ENCODE measurements around the gene FLYWCH2. TPM values are rescaled to one million over a fixed set of nuclear protein-coding genes. Genes with fewer than 3 reads are reported as not detected.

The FLYWCH2 gene
- total RNA-seq, 4 donors from 2014 or later = 58.4 to 89.3 (median 73.8) TPM

GRCh38 chr16:2866431-2866830, 16.6 kb upstream of the FLYWCH2 start:
- intact Hi-C loops (cut with DNase I) = no loop called here
- Histone ChIP-seq H3K36me3 (no peaks in the 10 kb centered on the region), H3K27me3 (no peaks in the 10 kb centered on the region), H3K4me1 (peaks cover 4 to 6% of the 10 kb centered on the region in 2 donors), H3K9me3 (no peaks in the 10 kb centered on the region), H3K4me3 (replicated peaks in 1 of 3) (no peak overlapping the region), H3K27ac (no peak overlapping the region)
- TF ChIP-seq, protein P1, sequence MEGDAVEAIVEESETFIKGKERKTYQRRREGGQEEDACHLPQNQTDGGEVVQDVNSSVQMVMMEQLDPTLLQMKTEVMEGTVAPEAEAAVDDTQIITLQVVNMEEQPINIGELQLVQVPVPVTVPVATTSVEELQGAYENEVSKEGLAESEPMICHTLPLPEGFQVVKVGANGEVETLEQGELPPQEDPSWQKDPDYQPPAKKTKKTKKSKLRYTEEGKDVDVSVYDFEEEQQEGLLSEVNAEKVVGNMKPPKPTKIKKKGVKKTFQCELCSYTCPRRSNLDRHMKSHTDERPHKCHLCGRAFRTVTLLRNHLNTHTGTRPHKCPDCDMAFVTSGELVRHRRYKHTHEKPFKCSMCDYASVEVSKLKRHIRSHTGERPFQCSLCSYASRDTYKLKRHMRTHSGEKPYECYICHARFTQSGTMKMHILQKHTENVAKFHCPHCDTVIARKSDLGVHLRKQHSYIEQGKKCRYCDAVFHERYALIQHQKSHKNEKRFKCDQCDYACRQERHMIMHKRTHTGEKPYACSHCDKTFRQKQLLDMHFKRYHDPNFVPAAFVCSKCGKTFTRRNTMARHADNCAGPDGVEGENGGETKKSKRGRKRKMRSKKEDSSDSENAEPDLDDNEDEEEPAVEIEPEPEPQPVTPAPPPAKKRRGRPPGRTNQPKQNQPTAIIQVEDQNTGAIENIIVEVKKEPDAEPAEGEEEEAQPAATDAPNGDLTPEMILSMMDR (IDR thresholded peaks at IDR 0.05) = no peak
- no peak for TF ChIP-seq POLR2A (IDR thresholded peaks at IDR 0.05)
- no peak for DNase-seq
- 53 to 88% methylated on average over 3 to 4 of the region's 4 CpGs for WGBS, 2 donors

DNA sequence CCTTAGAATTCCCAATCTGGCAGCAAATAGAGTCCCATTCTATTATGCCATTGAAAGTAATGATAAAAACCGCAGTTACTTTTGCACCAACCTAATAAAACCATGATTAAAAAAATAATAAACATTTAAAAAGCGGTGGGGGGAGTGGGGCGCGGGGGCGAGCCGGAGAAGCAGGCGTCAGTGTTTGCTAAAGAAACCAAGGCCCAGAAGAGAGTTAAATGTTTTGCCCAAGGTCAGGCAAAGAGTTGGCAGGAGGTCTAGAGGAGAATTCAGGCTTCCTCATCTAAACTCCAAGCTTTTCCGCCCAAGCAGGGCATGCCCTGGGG, 15.4 kb upstream of the FLYWCH2 start:
- TF ChIP-seq, protein P1 (IDR thresholded peaks at IDR 0.05) = no peak
- no peak for TF ChIP-seq POLR2A (IDR thresholded peaks at IDR 0.05)
- DNase-seq = no peak
- H3K36me3 ChIP-seq = no peaks in the 10 kb centered on the region
- H3K4me3 ChIP-seq (replicated peaks in 1 of 3) = peak overlapping the region in 1 of 3 donors; percentile 34
- intact Hi-C loops (cut with DNase I) = no loop called here
- H3K4me1 ChIP-seq = peaks cover 4 to 6% of the 10 kb centered on the region in 2 donors
- 38 to 69% methylated on average over 8 of the region's 8 CpGs for WGBS, 2 donors
- no peaks in the 10 kb centered on the region for H3K9me3 ChIP-seq
- H3K27ac ChIP-seq = peak overlapping the region; percentile 81 to 92 (median 86)
- no peaks in the 10 kb centered on the region for H3K27me3 ChIP-seq

DNA sequence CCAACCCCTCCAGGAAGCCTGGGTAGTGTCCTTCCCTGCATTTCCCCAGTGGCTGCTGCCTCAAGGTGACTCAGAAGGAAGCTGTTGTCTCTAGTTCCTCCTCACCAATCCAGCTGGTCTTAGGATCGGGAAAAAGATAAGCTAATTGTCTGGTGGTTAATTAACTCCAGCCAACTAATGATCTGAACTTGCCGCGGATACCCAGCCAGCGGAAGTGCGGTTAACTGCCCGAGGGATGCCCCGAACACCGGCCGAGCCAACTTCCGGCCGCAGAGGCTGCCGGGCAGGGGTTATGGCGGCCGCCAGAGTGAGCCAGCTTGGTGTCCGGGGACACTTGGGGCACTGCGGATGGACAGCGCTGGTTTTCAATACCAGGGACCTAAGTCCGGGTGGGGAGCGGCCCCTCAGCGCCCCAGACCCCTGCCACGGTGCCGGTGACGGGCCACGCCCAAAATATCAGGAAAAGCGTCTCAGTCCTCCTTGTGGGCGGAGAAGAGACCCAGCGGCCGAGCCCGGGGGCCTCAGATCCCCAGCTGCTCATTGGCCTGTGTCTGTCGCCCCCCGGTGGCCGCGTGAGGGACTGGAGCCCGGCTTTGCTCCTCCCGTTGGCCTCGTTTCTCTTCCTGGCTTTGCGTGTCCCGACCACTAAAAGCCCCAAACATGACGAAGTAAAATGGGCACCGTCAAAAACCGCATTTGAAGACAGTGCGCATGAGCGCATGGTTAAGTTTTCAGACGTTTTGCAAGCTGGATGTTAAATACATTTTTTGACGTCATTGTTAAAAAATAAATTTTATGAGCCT, 14.8 kb upstream of the FLYWCH2 start:
- peak overlapping the region; percentile 81 to 92 (median 86) for H3K27ac ChIP-seq
- peak in 1 of 2 donors; percentile 59 for TF ChIP-seq POLR2A (IDR thresholded peaks at IDR 0.05)
- TF ChIP-seq, protein P1 (IDR thresholded peaks at IDR 0.05) = peak; percentile 88 to 99 (median 93)
- peak; percentile 93 to 94 for DNase-seq
- no peaks in the 10 kb centered on the region for H3K36me3 ChIP-seq
- intact Hi-C loops (cut with DNase I) = no loop called here
- peaks cover 4 to 6% of the 10 kb centered on the region in 2 donors for H3K4me1 ChIP-seq
- no peaks in the 10 kb centered on the region for H3K27me3 ChIP-seq
- 1 to 4% methylated on average over 8 to 28 of the region's 45 CpGs for WGBS, 2 donors
- H3K9me3 ChIP-seq = no peaks in the 10 kb centered on the region
- H3K4me3 ChIP-seq (replicated peaks in 1 of 3) = peak overlapping the region; percentile 34 to 85 (median 54)

GRCh38 chr16:2871926-2872325, 11.1 kb upstream of the FLYWCH2 start:
- WGBS, 2 donors = 61 to 83% methylated on average over 6 of the region's 6 CpGs
- no peaks in the 10 kb centered on the region for H3K36me3 ChIP-seq

More at GRCh38 chr16:2871926-2872325, 11.1 kb upstream of the FLYWCH2 start:
- Histone ChIP-seq H3K4me1 (peaks cover 6% of the 10 kb centered on the region in 2 donors), H3K4me3 (replicated peaks in 1 of 3) (no peak overlapping the region), H3K27me3 (no peaks in the 10 kb centered on the region), H3K9me3 (no peaks in the 10 kb centered on the region), H3K27ac (no peak overlapping the region)
- no peak for TF ChIP-seq POLR2A (IDR thresholded peaks at IDR 0.05)
- TF ChIP-seq, protein P1 (IDR thresholded peaks at IDR 0.05) = no peak
- intact Hi-C loops (cut with DNase I) = loop anchor here (5.0 kb wide), 1 partner anchor 55 kb away; no protein-coding TSS in a partner anchor
- no peak for DNase-seq

Data from thyroid gland (tissue), 4 donors.